HFFc6 (cell line): ENCODE results near the gene NR6A1. TPM values are rescaled to one million over a fixed set of nuclear protein-coding genes. Genes with fewer than 3 reads are reported as not detected.

Experiments used
- DNase-seq: peaks from one replicate; pipeline ENCODE4 v3.0.0-alpha.2; 2018
- H3K27ac Mint-ChIP-seq: 2 replicates; pipeline ENCODE4 v1.8.0; 2020; ENCODE audit warnings: mild to moderate bottlenecking, mixed read lengths
- H3K27me3 Mint-ChIP-seq: 2 replicates; pipeline ENCODE4 v1.8.0; 2021; ENCODE audit warnings: mild to moderate bottlenecking, moderate library complexity, mixed read lengths; ENCODE audit not compliant: insufficient read depth
- H3K36me3 Mint-ChIP-seq: 2 replicates; pipeline ENCODE4 v1.8.0; 2021; ENCODE audit warnings: low read depth, mixed read lengths
- H3K4me1 Mint-ChIP-seq: 2 replicates; pipeline ENCODE4 v1.8.0; 2020; ENCODE audit warnings: low read depth, mixed read lengths
- H3K4me3 Mint-ChIP-seq: 2 replicates; pipeline ENCODE4 v1.8.0; 2020; ENCODE audit warnings: mild to moderate bottlenecking, moderate library complexity, mixed read lengths
- H3K9me3 Mint-ChIP-seq: 2 replicates; pipeline ENCODE4 v1.8.0; 2020; ENCODE audit warnings: mild to moderate bottlenecking, mixed read lengths
- total RNA-seq, 6 experiments: library from RNA; stranded (reverse); fragmentation: NEBNext Ultra II Directional; extraction: Animal tissue kit (Norgen Biotek cat#: 25700); gene quantifications; 2 replicates in 1 of 6; 3 replicates in 5 of 6; pipeline ENCODE4 v1.2.3, GENCODE V29; 2021
- TF ChIP-seq, protein P1 (sequence below): fragments of 200-600 bp; sonication (generic); IDR thresholded peaks from 2 replicates; pipeline ENCODE4 v1.5.0; 2021; ENCODE audit warnings: antibody characterized with exemption, mild to moderate bottlenecking

Gene NR6A1
- total RNA-seq, 6 experiments from 2014 or later = 0.05 to 0.26 (median 0.13) TPM

DNA sequence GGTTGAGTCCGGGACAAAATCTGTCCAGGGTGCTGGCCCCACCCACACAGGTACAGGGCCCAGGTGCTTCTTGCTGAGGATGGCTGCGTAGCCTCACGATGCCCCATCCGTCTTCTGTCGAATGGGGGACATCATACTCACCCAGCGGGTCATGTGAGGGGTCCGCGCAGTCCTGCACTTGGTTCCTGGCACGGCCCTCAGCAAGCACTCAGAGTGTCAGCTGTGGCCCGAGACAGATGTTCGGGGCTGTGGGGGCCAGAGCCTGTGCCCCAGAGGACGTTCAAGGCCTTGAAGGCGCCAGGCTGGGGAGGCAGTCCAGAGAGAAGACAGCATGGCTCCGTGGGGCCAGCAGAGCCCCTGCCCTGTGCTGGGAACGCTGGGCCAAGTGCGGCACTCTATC is 291.7 kb downstream of the NR6A1 start:
- no peaks in the 10 kb centered on the region for H3K9me3 Mint-ChIP-seq
- no peak overlapping the region for H3K27ac Mint-ChIP-seq
- no peaks in the 10 kb centered on the region for H3K4me1 Mint-ChIP-seq
- H3K4me3 Mint-ChIP-seq = no peak overlapping the region
- H3K27me3 Mint-ChIP-seq = peaks cover 18% of the 10 kb centered on the region
- DNase-seq = no peak
- H3K36me3 Mint-ChIP-seq = no peaks in the 10 kb centered on the region
- TF ChIP-seq, protein P1, sequence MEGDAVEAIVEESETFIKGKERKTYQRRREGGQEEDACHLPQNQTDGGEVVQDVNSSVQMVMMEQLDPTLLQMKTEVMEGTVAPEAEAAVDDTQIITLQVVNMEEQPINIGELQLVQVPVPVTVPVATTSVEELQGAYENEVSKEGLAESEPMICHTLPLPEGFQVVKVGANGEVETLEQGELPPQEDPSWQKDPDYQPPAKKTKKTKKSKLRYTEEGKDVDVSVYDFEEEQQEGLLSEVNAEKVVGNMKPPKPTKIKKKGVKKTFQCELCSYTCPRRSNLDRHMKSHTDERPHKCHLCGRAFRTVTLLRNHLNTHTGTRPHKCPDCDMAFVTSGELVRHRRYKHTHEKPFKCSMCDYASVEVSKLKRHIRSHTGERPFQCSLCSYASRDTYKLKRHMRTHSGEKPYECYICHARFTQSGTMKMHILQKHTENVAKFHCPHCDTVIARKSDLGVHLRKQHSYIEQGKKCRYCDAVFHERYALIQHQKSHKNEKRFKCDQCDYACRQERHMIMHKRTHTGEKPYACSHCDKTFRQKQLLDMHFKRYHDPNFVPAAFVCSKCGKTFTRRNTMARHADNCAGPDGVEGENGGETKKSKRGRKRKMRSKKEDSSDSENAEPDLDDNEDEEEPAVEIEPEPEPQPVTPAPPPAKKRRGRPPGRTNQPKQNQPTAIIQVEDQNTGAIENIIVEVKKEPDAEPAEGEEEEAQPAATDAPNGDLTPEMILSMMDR = no peak

DNA sequence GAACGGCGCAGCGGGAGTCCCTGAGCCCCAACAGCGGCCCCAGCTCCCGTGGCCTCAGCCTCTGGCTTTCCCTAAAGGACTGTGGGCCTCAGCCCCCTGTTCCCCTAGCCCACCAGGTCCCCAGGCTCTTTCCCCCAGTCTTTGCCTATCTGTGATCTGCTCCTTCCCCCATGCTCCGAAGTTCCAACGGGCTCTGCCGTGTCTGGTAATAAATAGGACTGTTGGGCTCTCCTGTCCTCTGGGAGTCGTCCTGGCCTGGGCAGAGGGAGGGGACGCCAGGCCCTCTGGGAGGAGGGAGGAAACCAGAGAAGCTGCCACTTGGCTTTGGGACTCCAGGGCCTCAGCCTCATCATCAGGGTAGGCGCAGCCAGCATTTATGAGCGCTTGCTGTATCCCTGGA is 292.8 kb downstream of the NR6A1 start:
- no peak overlapping the region for H3K27ac Mint-ChIP-seq
- no peaks in the 10 kb centered on the region for H3K4me1 Mint-ChIP-seq
- H3K9me3 Mint-ChIP-seq = no peaks in the 10 kb centered on the region
- no peak for DNase-seq
- TF ChIP-seq, protein P1 = no peak
- peaks cover 20% of the 10 kb centered on the region for H3K27me3 Mint-ChIP-seq
- H3K36me3 Mint-ChIP-seq = no peaks in the 10 kb centered on the region
- no peak overlapping the region for H3K4me3 Mint-ChIP-seq

DNA sequence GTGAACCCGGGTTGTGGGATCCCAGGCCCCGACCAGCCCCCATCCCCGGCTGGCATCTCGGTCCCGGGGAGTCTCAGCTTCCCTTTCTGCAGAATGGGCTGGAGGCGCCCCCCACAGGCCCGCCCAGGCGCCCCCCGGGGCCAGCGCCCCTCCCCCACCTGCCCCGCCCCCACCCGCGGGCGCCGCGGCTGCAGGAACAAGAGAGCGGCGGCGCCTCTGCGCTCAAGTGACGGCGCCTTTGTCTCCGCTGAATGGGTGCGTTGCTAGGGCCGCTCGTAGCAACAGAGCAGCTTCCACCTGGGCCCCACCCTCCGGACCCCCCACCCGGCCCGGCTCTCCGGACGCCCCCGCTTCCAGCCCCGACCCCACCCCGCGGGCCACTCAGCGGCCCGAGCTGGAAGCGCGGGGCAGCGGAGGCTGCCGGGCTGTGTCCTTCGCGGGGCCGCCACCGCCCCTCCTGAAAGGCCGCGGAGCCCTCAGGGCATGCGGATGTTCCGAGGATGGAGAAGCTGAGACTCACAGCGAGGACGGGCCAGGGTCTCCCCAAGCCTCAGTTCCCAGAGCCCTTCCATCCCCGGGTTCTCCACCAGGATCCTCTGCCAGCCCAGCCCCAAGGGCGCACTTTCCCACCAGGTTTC is 293.3 kb downstream of the NR6A1 start:
- Mint-ChIP-seq H3K9me3 (no peaks in the 10 kb centered on the region), H3K4me3 (no peak overlapping the region), H3K36me3 (no peaks in the 10 kb centered on the region), H3K4me1 (no peaks in the 10 kb centered on the region), H3K27me3 (peaks cover 20% of the 10 kb centered on the region), H3K27ac (no peak overlapping the region)
- DNase-seq = no peak
- TF ChIP-seq, protein P1 = no peak

DNA sequence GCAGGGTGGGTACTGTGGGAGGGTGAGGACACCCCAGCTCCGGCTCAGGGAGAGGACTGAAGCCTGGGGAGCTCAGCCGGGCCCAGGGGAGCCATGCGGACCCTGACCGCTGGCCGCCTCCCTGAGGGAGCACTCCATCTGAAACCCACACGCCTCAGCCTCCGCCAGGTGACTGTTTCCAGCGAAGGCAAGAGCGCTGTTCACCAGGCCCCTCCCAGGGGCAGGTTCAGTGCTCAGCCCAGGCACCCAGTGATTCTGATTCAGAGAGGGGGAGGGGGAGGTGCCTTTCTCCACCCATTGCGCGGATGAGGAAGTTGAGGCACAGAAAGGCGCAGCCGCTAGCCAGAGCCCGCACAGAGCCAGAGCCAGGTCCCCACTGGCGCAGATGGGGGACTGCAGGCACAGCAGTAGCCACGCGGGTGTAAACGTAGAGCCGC is 293.9 kb downstream of the NR6A1 start:
- TF ChIP-seq, protein P1 = no peak
- H3K4me1 Mint-ChIP-seq = no peaks in the 10 kb centered on the region
- no peak for DNase-seq
- H3K9me3 Mint-ChIP-seq = no peaks in the 10 kb centered on the region
- H3K27me3 Mint-ChIP-seq = peaks cover 23% of the 10 kb centered on the region
- H3K4me3 Mint-ChIP-seq = no peak overlapping the region
- no peak overlapping the region for H3K27ac Mint-ChIP-seq
- H3K36me3 Mint-ChIP-seq = no peaks in the 10 kb centered on the region

DNA sequence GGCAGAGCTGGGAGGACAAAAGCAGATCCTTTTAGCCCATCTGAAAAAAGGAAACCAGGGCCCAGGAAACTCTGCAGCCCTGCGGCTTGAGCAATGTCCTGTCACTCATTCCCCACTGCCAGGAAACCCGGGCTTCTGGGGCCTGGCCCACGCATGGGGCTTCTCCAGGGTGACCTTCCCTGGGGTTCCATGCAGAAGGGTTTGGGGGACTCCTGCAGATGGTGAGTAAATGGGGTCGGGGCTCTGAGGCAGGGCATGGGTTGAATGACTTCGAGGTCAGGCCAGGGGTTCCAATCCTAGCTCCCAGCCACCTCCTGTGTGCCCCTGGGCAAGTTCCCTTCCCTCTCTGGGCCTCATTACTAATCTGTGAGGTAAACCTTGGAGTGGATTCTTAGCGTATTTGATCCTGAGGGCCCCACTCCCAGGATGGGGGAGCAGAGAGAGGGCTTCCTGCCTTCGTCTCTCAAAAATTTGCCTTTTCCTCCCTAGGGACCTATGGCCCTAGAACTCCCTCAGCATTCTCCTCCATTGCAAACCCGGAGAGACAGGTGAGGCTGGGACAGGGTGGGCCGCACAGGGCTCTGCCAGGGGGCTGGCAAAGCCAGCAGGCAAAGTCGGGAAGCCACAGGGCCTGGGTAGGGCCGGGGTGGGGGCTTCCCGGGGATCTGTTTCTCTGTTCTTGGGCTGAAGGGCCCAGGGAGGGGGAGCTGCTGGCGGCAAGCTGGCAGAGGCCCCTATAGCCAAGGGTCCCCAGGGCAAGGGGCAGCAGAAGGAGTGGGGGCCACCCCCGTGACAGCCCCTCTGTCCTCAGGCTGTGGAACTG is 295.0 kb downstream of the NR6A1 start:
- peaks cover 28% of the 10 kb centered on the region for H3K27me3 Mint-ChIP-seq
- TF ChIP-seq, protein P1 = no peak
- no peak for DNase-seq
- H3K4me1 Mint-ChIP-seq = no peaks in the 10 kb centered on the region
- H3K4me3 Mint-ChIP-seq = no peak overlapping the region
- H3K9me3 Mint-ChIP-seq = no peaks in the 10 kb centered on the region
- no peak overlapping the region for H3K27ac Mint-ChIP-seq
- H3K36me3 Mint-ChIP-seq = no peaks in the 10 kb centered on the region
